Type B pancreatic cell (in vitro differentiated cells): ENCODE measurements around the gene ZNHIT1. TPM values are rescaled to one million over a fixed set of nuclear protein-coding genes. Genes with fewer than 3 reads are reported as not detected.
A peak's percentile ranks its signal among the peaks of the same experiment; 100 is the strongest.

Source experiments
- DNase-seq: peaks from one replicate; pipeline ENCODE4 v3.0.0; 2021; ENCODE audit warnings: mixed read lengths; ENCODE audit not compliant: unreplicated experiment; ENCODE audit errors: extremely low spot score
- H3K27ac Mint-ChIP-seq: 2 replicates; pipeline ENCODE4 v1.8.0; 2021; ENCODE audit warnings: mild to moderate bottlenecking, mixed read lengths
- H3K27me3 Mint-ChIP-seq: 2 replicates; pipeline ENCODE4 v1.8.0; 2021; ENCODE audit warnings: mixed read lengths
- H3K36me3 Mint-ChIP-seq: 2 replicates; pipeline ENCODE4 v1.8.0; 2021; ENCODE audit warnings: mixed read lengths
- H3K4me1 Mint-ChIP-seq: one replicate; pipeline ENCODE4 v1.8.0; 2021; ENCODE audit warnings: mixed read lengths; ENCODE audit not compliant: unreplicated experiment
- H3K4me3 Mint-ChIP-seq: 2 replicates; pipeline ENCODE4 v1.8.0; 2021; ENCODE audit warnings: mild to moderate bottlenecking, mixed read lengths
- H3K9me3 Mint-ChIP-seq: 2 replicates; pipeline ENCODE4 v1.8.0; 2021; ENCODE audit warnings: mixed read lengths
- CTCF ChIP-seq: fragments of 200-600 bp; sonication (generic); conservative IDR thresholded peaks from 2 replicates; pipeline ENCODE4 v1.5.0; 2021; ENCODE audit warnings: antibody characterized with exemption, mild to moderate bottlenecking
- total RNA-seq: library from RNA; stranded (reverse); gene quantifications from 2 replicates; pipeline ENCODE4 v1.2.1, GENCODE V29; 2021; ENCODE audit warnings: low replicate concordance

ZNHIT1 gene
- total RNA-seq, 1 donor from 2014 or later = 61.1 TPM

GRCh38 chr7:101241015-101241363 lies 23.0 kb downstream of the ZNHIT1 start:
- no peaks in the 10 kb centered on the region for H3K27me3 Mint-ChIP-seq
- no peak for DNase-seq
- no peak for TF ChIP-seq CTCF
- no peak overlapping the region for H3K4me3 Mint-ChIP-seq
- H3K36me3 Mint-ChIP-seq = no peaks in the 10 kb centered on the region
- no peak overlapping the region for H3K27ac Mint-ChIP-seq
- no peaks in the 10 kb centered on the region for H3K9me3 Mint-ChIP-seq
- peaks cover 19% of the 10 kb centered on the region for H3K4me1 Mint-ChIP-seq

- peaks cover 19% of the 10 kb centered on the region for H3K4me1 Mint-ChIP-seq
- H3K27ac Mint-ChIP-seq = no peak overlapping the region
- H3K9me3 Mint-ChIP-seq = no peaks in the 10 kb centered on the region
- TF ChIP-seq CTCF = no peak
- H3K36me3 Mint-ChIP-seq = no peaks in the 10 kb centered on the region
- no peak for DNase-seq
- H3K4me3 Mint-ChIP-seq = no peak overlapping the region
- no peaks in the 10 kb centered on the region for H3K27me3 Mint-ChIP-seq
Measured at GRCh38 chr7:101241443-101242349, 23.7 kb downstream of the ZNHIT1 start.

GRCh38 chr7:101243646-101244374 lies 25.8 kb downstream of the ZNHIT1 start:
- TF ChIP-seq CTCF = no peak
- Mint-ChIP-seq H3K4me3 (peak overlapping the region; percentile 99), H3K4me1 (peaks cover 19% of the 10 kb centered on the region), H3K9me3 (no peaks in the 10 kb centered on the region), H3K36me3 (no peaks in the 10 kb centered on the region), H3K27me3 (no peaks in the 10 kb centered on the region), H3K27ac (peak overlapping the region; percentile 96)
- DNase-seq = no peak

- TF ChIP-seq CTCF = peak; percentile 92
- Mint-ChIP-seq H3K27me3 (no peaks in the 10 kb centered on the region), H3K4me1 (peaks cover 19% of the 10 kb centered on the region), H3K36me3 (no peaks in the 10 kb centered on the region), H3K27ac (peak within 1 kb of the TSS; percentile 96), H3K9me3 (no peaks in the 10 kb centered on the region), H3K4me3 (peak within 1 kb of the TSS; percentile 99)
- peak; percentile 95 for DNase-seq
Measured at GRCh38 chr7:101244375-101245146, 26.6 kb downstream of the ZNHIT1 start, which contains the start of gene FIS1. TSS of gene FIS1 (minus strand) at chr7:101245081. CDS start at chr7:101245004, 77 bp downstream.

GRCh38 chr7:101245147-101245668 lies 27.2 kb downstream of the ZNHIT1 start:
- no peak for DNase-seq
- H3K4me3 Mint-ChIP-seq = peak overlapping the region; percentile 99
- H3K27me3 Mint-ChIP-seq = no peaks in the 10 kb centered on the region
- no peaks in the 10 kb centered on the region for H3K9me3 Mint-ChIP-seq
- H3K36me3 Mint-ChIP-seq = peaks cover 4% of the 10 kb centered on the region
- TF ChIP-seq CTCF = no peak
- peak overlapping the region; percentile 96 for H3K27ac Mint-ChIP-seq
- H3K4me1 Mint-ChIP-seq = peaks cover 19% of the 10 kb centered on the region
